RKO (cell line): Measurements from ENCODE around the gene RCC2.
"Not testable (repeated sequence)": the region's sequence is repeated elsewhere in the genome, so short reads cannot be mapped to it uniquely, and the experiment has no call there.

ENCODE experiments used
- DNase-seq: peaks from one replicate; pipeline ENCODE4 v3.0.0-alpha.2; 2016; ENCODE audit warnings: low spot score

RCC2 gene

GRCh38 chr1:17439250-17440073 lies at the start of gene RCC2:
RCC2 (minus strand) TSS chr1:17439677; CDS start chr1:17438514, 1,163 bp downstream.
- DNase-seq: peak; percentile 90

- no peak for DNase-seq
Observed at GRCh38 chr1:17486242-17486641, 46.8 kb upstream of the RCC2 start.

GRCh38 chr1:17485281-17485680 lies 45.8 kb upstream of the RCC2 start:
- no peak for DNase-seq

GRCh38 chr1:17481981-17482380 lies 42.5 kb upstream of the RCC2 start:
- not testable (repeated sequence) for DNase-seq

GRCh38 chr1:17480846-17481245 lies 41.4 kb upstream of the RCC2 start:
- DNase-seq: no peak

- DNase-seq: peak; percentile 45
Observed at GRCh38 chr1:17475752-17476151, 36.3 kb upstream of the RCC2 start.

- not testable (repeated sequence) for DNase-seq
Observed at GRCh38 chr1:17474836-17475555, 35.5 kb upstream of the RCC2 start.

- no peak for DNase-seq
Observed at GRCh38 chr1:17472814-17473213, 33.3 kb upstream of the RCC2 start.

- DNase-seq: no peak
Observed at GRCh38 chr1:17471393-17471792, 31.9 kb upstream of the RCC2 start.

GRCh38 chr1:17470021-17470799 lies 30.7 kb upstream of the RCC2 start:
- DNase-seq: no peak

GRCh38 chr1:17468357-17469265 lies 29.1 kb upstream of the RCC2 start:
- not testable (repeated sequence) for DNase-seq

- DNase-seq: no peak
Observed at GRCh38 chr1:17466359-17466758, 26.9 kb upstream of the RCC2 start.

GRCh38 chr1:17465228-17465627 lies 25.8 kb upstream of the RCC2 start:
- DNase-seq: no peak

- DNase-seq: no peak
Observed at GRCh38 chr1:17463991-17464390, 24.5 kb upstream of the RCC2 start.

- DNase-seq: no peak
Observed at GRCh38 chr1:17462669-17463068, 23.2 kb upstream of the RCC2 start.

GRCh38 chr1:17460219-17460618 lies 20.7 kb upstream of the RCC2 start:
- DNase-seq: no peak

- no peak for DNase-seq
Observed at GRCh38 chr1:17458794-17459193, 19.3 kb upstream of the RCC2 start.

GRCh38 chr1:17452686-17453085 lies 13.2 kb upstream of the RCC2 start:
- no peak for DNase-seq

GRCh38 chr1:17452203-17452602 lies 12.7 kb upstream of the RCC2 start:
- not testable (repeated sequence) for DNase-seq

GRCh38 chr1:17451731-17452130 lies 12.3 kb upstream of the RCC2 start:
- no peak for DNase-seq

- DNase-seq: no peak
Observed at GRCh38 chr1:17447501-17447992, 8.1 kb upstream of the RCC2 start.
